ENCODE measurements around the gene LRRIQ1.

The LRRIQ1 gene

DNA sequence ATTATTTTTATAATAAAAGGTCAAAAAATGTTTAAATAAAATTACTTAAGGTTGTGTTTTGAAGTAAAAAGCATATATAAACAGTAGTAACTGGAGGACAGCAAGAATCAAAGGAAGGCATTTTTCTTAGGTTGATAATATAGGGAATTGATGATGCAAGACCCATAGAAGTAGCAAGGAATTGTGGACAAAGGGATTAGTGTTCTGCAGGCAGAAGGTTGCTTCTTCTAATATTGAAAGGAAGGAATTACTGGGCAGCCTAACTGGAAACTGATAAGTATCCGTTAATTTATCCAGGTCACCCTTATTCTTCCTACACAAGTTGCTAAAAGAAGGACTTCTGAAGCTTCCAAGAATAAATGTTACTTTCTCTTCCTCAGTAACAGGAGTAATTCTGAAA, 189.3 kb downstream of the LRRIQ1 start:
- DNase-seq = no peak

DNA sequence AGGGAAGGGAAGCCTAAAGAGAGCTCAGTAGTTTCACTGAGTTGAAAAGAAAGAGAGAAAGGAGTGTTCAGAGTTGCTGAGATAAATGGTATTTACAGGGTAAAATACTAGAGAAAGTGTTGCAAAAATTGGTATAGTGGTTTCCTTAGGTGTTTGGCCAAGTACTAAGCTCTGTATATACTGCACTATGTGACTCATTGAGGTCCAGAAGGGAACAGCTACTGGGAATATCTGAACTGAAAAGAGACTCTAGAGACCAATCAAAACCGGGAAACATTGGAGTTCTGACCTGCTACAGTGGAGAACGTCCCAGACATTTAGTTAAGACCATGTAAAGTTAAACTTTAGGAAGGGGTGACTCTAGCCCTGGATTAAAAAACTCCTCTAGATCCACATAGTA, 201.2 kb downstream of the LRRIQ1 start:
- DNase-seq = no peak

DNA sequence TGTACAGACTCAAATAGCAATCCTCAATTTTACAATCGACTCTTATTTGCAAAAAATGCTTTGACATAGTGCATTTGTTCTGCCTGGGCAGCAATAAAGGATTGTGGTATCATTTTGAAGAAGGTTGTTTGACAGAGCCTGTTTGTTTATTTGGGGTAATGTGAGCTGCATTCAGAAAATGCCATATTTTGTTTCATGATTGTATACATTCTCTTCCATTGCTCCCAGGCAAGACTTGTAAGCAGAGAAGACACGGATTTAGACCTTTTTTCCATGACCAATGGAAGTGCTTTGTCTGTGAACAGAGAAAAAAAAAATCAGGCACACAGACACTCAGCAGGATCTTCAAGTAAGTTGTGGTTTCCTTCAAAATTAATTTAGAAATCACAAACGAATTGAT, 208.4 kb downstream of the LRRIQ1 start:
- no peak for DNase-seq

DNA sequence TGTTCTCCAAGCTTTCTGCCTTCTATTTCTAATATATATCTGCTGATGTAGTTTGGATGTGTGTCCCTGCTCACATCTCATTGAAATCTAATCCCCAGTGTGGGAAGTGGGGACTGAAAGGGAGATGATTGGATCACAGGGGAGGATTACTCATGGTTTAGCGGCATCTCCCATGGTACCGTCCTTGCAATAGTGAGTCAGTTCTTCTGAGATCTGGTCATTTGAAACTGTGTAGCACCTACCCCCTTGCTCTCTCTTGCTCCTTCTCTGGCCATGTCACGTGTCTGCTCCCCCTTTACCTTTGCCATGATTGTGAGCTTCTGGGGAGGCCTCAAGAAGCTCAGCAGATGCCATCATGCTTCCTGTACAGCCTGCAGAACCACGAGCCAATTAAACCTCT, 217.7 kb downstream of the LRRIQ1 start:
- no peak for DNase-seq

DNA sequence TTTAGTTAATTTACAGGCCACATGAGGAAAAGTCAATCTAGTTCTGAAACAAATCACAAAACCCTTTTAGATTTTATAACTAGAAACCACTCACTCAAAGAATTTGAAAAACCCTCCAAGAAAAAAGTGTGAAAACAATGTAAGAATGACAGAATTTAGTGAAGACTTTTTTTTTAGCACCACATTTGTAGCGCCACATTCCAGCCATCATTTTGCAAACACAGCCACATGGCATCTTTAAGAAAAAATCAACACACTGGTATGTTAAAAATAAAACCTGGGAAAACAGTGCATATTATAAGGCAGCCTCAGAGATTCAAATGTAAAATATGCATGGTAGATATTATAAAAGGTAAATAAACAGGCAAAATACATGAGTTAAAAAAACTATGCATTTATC, 221.5 kb downstream of the LRRIQ1 start:
- DNase-seq = no peak

DNA sequence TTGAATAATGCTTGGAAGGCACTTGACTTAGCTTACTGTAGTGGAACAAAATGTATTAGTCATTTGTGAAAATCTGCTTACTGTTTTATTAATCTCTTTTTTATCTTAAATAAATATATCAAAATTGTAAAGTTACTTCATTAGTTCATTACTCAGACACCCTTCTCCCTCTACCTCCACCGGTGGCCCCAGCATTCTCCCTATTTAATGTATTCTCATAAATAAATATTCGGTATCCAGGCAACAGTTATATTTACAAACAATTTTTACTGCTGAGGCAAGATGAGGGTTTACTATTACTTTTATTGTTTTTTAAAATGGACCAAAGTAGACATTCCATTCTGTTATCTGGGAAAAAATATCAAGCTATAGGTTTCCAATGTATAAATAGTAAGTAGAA, 224.3 kb downstream of the LRRIQ1 start:
- no peak for DNase-seq

DNA sequence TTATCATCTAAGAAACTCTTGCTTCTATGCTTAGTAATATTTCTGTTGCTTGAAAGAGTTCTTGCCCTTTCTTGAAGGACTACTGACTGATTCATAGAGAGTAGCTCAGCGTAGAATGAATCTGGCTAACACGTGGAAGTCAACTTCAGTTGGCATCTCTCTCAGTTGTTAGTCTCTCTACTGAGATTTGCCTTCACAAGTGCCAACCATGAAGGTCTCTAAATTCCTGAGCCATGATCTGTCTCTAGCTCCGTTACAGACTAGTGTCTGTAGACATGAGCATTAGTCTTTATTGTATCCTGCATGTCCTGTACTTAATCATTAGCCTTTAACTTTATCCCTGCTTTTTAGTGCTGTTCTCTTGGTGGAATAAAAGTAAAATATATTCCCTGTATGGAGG, 224.7 kb downstream of the LRRIQ1 start:
- no peak for DNase-seq

DNA sequence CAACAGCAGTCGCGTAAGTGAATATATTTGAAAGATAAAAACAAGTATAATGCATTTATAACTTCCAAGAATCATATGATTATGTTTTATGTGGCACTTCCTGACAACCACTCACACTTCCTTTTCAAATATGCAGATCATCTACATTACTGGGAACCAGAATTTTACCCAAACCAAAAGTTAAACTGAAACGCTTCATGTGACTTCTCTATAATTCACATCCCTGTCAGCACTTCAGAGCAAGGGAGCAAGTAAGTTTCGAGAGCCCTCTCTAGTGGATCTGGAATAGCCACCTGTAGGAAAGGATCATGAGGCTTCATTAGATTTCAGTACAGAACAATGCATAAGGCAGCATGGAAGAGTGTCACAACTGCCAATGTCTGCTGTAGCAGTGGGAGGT, 230.2 kb downstream of the LRRIQ1 start:
- DNase-seq = no peak

DNA sequence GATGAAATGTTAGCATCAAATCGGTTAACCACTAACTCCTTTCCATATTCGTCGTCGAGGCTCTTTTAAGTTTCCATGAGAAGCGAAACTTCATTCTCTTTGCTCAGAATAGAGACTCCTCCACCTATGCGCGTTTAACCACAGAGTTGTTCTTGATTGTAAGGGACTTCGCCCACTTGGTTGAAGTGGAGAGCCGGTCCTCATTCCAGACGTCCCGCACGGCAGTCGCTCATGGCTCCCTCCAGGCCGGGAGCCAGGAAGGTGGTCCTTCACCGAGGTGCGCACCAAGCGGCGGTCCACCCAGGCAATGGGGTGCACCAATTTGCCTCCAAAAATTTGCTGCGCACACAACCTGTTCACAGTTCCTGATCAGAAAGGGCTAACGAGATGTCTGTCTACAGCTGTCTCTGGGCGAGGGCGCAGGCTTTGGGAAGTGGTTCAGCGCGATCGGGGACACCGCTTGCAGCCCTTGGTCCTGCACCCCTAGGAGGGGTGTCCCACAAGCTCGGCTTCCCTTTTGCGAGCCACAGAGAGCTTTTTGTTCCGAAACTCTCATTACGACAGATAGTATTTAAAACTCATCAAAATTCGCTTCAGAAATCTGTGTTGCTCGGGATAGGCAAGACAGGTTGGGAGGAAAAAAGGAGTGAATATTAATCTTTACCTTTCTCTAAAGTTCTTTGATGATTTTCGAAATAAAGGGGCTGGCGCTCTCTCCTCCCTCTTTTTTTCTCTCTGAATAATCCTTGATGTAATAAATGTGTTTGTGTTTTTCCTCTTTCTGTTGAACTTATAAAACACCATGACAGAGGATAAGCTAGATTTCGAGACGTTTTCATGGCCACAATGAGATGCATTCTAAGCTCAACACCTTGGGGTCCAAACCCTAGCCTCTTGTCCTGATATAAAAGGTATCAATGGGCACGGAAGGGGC, 237.5 kb downstream of the LRRIQ1 start:
- no peak for DNase-seq

DNA sequence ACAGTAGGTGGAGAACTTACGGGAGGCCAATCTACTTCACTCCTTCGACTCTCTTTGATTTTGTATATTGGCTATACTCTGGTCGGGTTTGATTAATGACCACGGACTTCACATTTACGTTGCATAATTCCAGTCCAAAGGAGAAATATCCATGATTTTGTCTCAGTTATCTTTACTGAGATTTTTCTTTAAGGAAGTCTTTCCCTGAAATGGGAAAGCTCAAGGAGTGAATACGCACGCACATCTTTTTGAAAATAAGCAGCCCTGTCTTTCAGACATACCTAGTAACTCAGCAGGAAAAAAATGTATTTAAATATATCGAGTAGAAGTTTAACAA, 238.1 kb downstream of the LRRIQ1 start:
- DNase-seq = no peak

DNA sequence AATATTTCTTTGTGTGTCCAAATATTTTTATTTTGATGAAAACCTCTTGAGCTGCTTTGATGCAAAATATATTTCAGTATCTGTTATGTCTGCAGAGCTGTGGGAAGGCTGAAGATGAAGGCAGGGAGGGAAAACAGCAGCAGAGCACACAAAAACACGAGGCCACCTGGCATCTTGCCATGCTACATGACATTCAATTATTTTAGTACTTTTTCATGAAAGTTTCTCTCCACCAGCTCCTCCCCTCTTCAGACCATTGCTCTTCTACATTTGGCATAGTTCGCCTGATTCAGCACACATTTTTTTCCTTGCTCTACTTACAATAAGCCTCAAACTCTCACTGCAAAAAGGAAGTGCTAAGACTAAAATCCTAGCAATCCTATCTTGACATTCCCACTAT, 239.2 kb downstream of the LRRIQ1 start:
- no peak for DNase-seq

DNA sequence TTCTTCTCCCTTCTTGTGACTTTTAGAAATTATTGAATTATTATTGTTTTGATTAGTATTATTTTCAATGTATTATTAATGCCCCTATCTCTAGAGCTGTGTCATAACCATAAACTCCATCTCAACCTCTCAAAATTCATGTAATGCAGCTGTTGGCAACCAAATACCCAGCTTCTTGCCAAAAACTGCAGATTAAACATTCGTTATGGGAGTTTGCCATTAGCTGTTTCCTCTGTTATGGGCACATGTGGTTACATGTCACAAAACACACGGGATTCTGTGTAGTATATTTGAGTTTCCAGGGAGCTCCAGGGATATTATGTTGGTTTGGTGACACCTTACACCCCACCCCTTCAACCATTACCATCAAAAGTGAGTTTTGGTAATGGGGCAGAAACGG, 241.0 kb downstream of the LRRIQ1 start:
- DNase-seq = no peak

DNA sequence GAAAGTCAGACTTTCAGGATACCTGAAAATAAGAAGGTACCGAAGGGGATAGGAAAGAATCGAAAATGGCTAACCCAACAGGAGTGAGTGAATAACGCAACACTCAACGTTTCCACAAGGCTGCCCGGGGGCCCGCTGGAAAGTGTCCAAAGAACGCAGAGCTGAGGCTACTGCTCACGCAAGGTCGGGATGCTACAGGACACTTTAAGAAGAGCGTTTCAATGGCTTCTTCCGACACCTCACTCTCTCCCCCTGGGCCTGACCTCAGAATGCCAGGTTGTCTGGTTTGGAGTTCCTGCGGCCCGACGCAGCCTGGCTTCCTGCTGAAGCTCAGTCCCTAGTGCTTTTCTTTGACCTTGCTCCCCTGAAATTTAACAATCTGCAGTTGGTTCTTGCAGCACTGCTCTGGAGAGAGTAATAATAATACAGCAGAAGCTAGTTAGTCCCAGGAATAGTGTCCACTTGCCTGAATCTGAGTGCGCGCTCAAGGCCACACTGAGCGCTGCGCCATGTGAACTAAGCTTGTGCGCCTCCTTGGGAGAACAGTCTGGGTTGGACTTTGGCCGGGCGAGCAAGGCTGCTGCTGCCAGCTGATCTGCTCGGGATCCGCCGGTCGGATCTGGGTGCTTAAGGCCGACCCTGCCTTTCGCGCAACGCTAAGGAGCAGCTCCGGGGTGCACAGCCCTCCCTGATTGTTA, 241.9 kb downstream of the LRRIQ1 start:
- DNase-seq = no peak

DNA sequence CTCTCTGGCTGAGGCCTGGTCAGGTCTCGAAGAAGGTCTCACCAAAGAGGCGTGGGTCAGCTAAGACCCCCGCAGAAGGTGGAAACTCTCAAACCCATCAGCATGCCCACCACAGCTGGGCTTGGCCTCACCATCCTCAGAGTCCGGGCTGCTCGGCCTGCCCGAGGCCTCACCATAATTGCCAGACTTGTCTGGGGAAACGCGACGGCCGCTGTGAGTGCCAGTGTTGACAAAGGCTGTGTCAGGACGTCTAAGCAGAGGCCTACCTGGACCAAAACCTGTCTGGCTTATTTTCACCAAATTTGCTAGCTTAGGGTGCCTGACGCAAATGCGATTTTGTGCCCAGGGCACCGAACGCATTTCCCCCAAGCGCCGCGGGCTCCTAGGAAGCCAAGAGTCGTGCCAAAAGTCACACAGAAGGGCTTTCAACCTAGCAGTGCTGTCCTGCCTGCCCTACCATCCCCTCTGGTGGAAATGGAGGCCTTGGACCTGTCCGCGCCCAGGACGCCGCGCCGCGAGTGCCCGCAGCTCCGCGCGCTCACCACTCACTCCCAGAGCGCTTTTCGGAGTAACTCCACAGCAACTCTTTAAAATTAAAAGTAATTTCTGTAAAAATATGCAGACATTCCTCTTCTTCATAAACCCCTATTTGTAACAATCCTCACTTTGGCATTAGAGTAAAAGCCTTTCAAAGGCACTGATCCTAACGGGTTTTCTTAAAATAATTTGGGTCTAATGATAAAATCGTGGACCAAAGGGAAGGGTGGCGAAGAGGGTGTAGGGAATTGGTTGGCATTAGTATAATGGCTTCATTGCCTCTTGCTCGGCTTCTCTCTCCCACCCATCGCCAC, 242.7 kb downstream of the LRRIQ1 start:
- DNase-seq = no peak

DNA sequence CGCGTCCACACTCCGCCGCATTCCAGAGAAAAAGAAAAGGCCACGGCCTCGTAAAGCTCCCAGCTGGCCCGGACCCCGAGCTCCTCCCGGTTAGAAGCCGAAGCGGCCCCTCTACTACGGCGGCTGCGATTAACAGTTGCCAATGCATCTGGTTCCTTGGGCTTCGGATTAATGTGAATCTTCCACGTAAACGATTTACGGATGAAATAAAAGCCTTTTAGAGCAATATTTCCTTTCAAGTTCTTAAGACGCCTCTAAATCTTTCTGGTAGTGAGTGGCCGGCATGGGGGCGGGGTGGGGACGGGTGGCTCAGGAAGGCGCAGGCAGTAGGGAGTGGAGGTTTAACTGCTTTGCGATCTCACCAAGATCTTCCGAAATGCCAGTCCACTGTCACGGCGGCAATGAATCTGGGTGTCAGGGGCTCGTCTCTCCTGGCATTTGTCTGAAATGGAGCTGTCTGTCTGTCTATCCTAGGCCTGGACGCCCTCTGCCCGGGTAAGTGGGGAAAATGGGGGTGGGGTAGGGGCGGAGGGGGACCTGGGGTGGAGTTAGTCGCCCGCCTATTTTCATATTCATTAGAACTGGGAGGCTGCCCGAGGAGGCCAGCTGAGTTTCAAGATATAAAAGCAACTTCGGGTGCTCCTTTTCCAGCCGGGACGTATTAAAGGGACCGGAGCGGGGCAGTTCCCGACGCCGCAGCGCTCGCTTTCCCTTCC, 243.5 kb downstream of the LRRIQ1 start:
- DNase-seq = no peak

DNA sequence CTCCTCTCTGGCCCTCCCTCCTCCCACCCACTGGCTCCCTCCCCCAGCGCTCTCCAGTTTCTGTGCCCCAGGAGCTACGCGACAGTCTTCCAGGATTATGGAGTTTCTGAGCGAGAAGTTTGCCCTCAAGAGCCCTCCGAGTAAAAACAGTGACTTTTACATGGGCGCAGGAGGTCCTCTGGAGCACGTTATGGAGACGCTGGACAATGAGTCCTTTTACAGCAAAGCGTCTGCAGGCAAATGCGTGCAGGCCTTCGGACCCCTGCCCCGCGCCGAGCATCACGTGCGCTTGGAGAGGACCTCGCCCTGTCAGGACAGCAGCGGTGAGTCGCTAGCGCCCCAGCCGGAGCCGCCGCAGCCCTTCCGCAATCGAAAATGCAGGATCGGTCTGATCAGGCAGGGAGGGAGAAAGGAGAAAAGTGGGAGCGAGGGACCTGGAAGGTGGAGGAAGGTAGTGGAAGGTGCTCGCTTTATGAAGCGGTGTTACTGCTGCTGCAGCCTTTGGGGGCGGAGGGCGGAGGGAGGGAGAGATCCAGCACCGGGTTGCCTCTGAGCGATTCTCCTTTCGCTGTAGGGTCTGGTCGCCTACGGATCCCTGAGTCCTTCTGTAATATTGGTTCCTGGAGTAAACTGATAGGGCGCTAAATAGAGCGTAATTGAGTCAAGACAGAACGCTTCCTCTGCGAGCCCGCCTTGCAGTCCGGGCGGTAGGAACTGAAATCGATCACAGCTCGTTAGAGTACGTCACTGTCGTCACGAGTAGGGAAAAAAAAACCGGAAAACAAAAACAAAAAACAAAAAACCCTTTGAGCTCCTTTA, 244.2 kb downstream of the LRRIQ1 start, which contains the start of gene ALX1:
ALX1 (plus strand) TSS at position 56 of the 819 bp plus-strand sequence; CDS start at position 98, 42 bp downstream.
- DNase-seq = no peak

DNA sequence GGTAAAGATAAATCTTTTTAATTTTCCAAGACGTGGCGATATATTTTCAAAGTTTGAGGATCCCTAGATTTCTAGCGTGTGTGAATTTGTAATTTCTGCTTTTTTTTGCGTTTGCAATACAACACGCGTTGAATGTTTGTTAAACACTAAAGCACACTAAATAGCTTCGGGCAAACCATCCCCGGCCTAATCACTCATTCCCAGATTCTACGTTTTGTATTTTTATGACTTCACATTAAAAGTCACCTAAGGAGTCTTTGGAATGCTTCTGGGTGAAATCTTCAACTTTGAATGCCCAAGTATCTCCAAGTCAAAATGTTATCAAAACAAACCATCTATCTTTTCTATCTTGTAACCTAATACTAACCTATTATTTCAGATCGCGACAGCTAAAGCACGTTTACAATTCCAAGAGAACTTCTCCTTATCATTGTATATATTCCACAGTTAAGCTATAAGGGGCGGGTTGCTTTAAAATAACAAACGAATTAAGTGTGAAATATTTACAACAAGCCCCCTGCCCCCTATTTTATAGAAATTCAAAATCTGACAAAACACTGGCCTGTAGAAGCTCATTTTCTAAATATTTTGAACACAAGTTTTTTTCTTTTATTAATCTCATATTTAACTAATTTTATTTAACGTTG, 245.0 kb downstream of the LRRIQ1 start:
- no peak for DNase-seq

DNA sequence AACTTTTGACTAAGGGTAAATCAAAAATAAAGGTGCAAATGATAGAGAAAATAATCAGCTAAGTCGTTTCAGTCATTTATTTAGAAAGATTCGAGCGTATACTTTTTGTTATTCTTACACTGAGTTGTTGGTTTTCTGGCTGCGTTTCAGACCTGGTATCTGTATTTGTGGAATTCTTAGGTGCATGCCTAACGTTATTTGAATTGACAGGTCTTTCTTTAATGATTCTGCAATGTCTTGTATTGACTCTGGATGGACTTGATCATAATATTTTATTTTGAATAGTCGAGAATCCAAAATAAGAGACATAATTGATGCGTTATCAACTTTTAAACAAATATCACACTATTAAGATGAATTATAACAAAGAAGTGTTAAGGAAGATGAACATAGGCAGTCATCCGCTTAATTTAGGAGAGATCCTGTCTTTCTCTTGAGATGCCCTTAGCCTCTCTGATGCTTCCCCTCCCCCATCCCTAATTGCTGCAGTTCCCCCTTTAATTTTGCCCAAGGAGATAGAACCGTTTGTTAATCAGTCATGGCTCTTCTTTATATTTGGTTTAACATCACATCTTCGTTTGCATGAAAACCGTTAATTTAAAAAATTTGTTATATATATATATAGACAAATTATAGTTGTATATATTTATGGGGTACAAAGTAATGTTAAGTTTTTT, 245.6 kb downstream of the LRRIQ1 start:
- DNase-seq = no peak

DNA sequence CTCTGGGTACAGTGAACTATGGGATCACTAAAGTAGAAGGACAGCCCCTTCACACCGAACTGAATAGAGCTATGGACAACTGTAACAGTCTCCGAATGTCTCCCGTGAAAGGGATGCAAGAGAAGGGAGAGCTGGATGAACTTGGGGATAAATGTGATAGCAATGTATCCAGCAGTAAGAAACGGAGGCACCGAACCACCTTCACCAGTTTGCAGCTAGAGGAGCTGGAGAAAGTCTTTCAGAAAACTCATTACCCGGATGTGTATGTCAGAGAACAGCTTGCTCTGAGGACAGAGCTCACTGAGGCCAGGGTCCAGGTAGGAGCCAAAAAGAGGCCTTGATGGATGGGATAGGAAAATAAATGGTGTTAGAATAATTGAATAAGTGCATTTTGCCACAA, 247.4 kb downstream of the LRRIQ1 start:
- DNase-seq = no peak

Measured in CD4-positive, alpha-beta T cell treated with Interferon alpha-2 for 1 hour (primary cell).